ENCODE data around the gene ZBTB16. TPM values are rescaled to one million over a fixed set of nuclear protein-coding genes. Genes with fewer than 3 reads are reported as not detected.

ZBTB16 gene
- polyA plus RNA-seq, 1 experiment, result not detected

DNA sequence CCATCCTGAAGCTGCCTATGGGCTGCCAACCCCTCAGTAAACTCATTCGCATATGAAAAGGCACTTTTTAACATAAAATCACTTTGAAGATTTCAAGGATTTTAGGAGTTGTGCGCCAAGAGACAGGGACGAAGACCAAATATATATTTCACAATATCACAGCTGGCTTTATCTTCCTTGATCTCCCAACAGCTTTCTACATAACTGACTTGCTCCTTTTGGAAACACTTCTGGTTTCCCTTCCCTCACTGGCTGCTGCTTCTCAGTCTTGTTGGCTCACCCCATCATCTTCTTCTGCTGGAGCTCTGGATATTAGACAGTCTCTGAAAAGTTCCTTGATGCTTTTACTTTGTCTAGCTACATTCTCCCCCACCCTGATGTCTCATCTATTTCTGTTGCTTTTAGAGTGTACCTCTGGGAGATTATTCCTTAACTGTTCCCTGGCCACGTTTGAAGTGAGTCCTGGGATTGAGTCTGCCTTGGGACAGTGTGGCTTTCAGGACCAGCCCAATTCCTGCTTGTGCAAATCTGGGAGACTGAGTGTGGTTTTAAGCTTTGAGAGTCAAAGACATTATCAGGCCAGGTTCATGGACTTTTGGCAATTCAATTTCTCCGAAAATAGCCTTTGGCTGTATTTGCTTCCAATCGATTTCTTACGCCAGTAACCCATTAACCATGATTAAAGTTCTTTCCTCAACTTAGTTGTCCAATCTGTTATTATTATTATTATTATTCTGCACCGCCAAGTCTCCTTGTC is 205.8 kb downstream of the ZBTB16 start:
- POLR2A ChIA-PET, result no interaction called here
- H3K36me3 ChIP-seq (ENCODE audit: control insufficient read depth, insufficient read depth, low read length), result no peaks in the 10 kb centered on the region
- no peak for DNase-seq (ENCODE audit: low read depth)
- TF ChIP-seq CTCF (IDR thresholded peaks at IDR 0.05; ENCODE audit: insufficient read depth, low read depth, low read length), result no peak
- CTCF ChIA-PET, result interaction anchor here (0.9 to 11.5 kb wide), 7 partner anchors 16 to 369 kb away, joined by 3 to 218 read pairs (median 5); no protein-coding TSS in a partner anchor
- peaks cover 10% of the 10 kb centered on the region for H3K27me3 ChIP-seq (ENCODE audit: control insufficient read depth, insufficient read depth, low read length)
- H3K4me3 ChIP-seq (ENCODE audit: low read depth, low read length), result no peak overlapping the region

GRCh38 chr11:114269498-114269897 is 210.0 kb downstream of the ZBTB16 start:
- Histone ChIP-seq H3K27me3 (ENCODE audit: control insufficient read depth, insufficient read depth, low read length) (peaks cover 11% of the 10 kb centered on the region), H3K4me3 (ENCODE audit: low read depth, low read length) (no peak overlapping the region), H3K36me3 (ENCODE audit: control insufficient read depth, insufficient read depth, low read length) (no peaks in the 10 kb centered on the region)
- no peak for DNase-seq (ENCODE audit: low read depth)
- CTCF ChIA-PET, result interaction anchor here (0.6 to 2.3 kb wide), 3 partner anchors 9 to 73 kb away, joined by 3 to 7 read pairs (median 3); no protein-coding TSS in a partner anchor
- POLR2A ChIA-PET, result no interaction called here
- no peak for TF ChIP-seq CTCF (IDR thresholded peaks at IDR 0.05; ENCODE audit: insufficient read depth, low read depth, low read length)

GRCh38 chr11:114270531-114271270 is 211.2 kb downstream of the ZBTB16 start:
- ChIA-PET CTCF (no interaction called here), POLR2A (no interaction called here)
- no peaks in the 10 kb centered on the region for H3K36me3 ChIP-seq (ENCODE audit: control insufficient read depth, insufficient read depth, low read length)
- no peak for TF ChIP-seq CTCF (IDR thresholded peaks at IDR 0.05; ENCODE audit: insufficient read depth, low read depth, low read length)
- H3K4me3 ChIP-seq (ENCODE audit: low read depth, low read length), result no peak overlapping the region
- peaks cover 16% of the 10 kb centered on the region for H3K27me3 ChIP-seq (ENCODE audit: control insufficient read depth, insufficient read depth, low read length)
- no peak for DNase-seq (ENCODE audit: low read depth)

- ChIA-PET POLR2A (no interaction called here), CTCF (interaction anchor here (1.0 to 1.3 kb wide), 2 partner anchors 9 to 10 kb away, joined by 3 to 10 read pairs; no protein-coding TSS in a partner anchor)
- Histone ChIP-seq H3K36me3 (ENCODE audit: control insufficient read depth, insufficient read depth, low read length) (no peaks in the 10 kb centered on the region), H3K27me3 (ENCODE audit: control insufficient read depth, insufficient read depth, low read length) (peaks cover 18% of the 10 kb centered on the region), H3K4me3 (ENCODE audit: low read depth, low read length) (no peak overlapping the region)
- TF ChIP-seq CTCF (IDR thresholded peaks at IDR 0.05; ENCODE audit: insufficient read depth, low read depth, low read length), result no peak
- DNase-seq (ENCODE audit: low read depth), result no peak
Measured at GRCh38 chr11:114271316-114271715, 211.8 kb downstream of the ZBTB16 start.

- peaks cover 21% of the 10 kb centered on the region for H3K27me3 ChIP-seq (ENCODE audit: control insufficient read depth, insufficient read depth, low read length)
- H3K4me3 ChIP-seq (ENCODE audit: low read depth, low read length), result no peak overlapping the region
- no peak for DNase-seq (ENCODE audit: low read depth)
- ChIA-PET CTCF (interaction anchor here (1.0 to 4.7 kb wide), 3 partner anchors 9 to 10 kb away, joined by 3 to 32 read pairs (median 10); no protein-coding TSS in a partner anchor), POLR2A (no interaction called here)
- TF ChIP-seq CTCF (IDR thresholded peaks at IDR 0.05; ENCODE audit: insufficient read depth, low read depth, low read length), result no peak
- no peaks in the 10 kb centered on the region for H3K36me3 ChIP-seq (ENCODE audit: control insufficient read depth, insufficient read depth, low read length)
Measured at GRCh38 chr11:114272311-114272710, 212.8 kb downstream of the ZBTB16 start.
